Neural progenitor cell (in vitro differentiated cells): Measurements from ENCODE around the gene UBLCP1. TPM values are rescaled to one million over a fixed set of nuclear protein-coding genes. Genes with fewer than 3 reads are reported as not detected.

ENCODE experiments used
- DNase-seq: peaks from one replicate; pipeline ENCODE4 v3.0.0-alpha.2; 2016; ENCODE audit warnings: low spot score
- H2AFZ ChIP-seq: fragments of 200-600 bp; sonication (generic); replicated peaks from 2 replicates; pipeline ENCODE4 v1.6.1; 2016; ENCODE audit warnings: antibody characterized with exemption
- H3F3A ChIP-seq: fragments of 200-600 bp; sonication (generic); 2 replicates; pipeline ENCODE4 v1.6.1; 2016; ENCODE audit warnings: antibody characterized with exemption, low read depth
- H3K27ac ChIP-seq: fragments of 200-600 bp; sonication (generic); 2 replicates; pipeline ENCODE4 v1.5.1; 2016; ENCODE audit warnings: mild to moderate bottlenecking
- H3K27me3 ChIP-seq: fragments of 200-600 bp; sonication (generic); 2 replicates; pipeline ENCODE4 v1.6.1; 2016; ENCODE audit warnings: mild to moderate bottlenecking, moderate library complexity
- H3K36me3 ChIP-seq: fragments of 200-600 bp; sonication (generic); 2 replicates; pipeline ENCODE4 v1.5.1; 2016
- H3K4me1 ChIP-seq: fragments of 200-600 bp; sonication (generic); 2 replicates; pipeline ENCODE4 v1.6.1; 2016; ENCODE audit warnings: mixed run types
- H3K4me2 ChIP-seq: fragments of 200-600 bp; sonication (generic); 2 replicates; pipeline ENCODE4 v1.6.1; 2016
- H3K4me3 ChIP-seq: fragments of 200-600 bp; sonication (generic); 2 replicates; pipeline ENCODE4 v1.5.1; 2016
- H3K79me2 ChIP-seq: fragments of 200-600 bp; sonication (generic); 2 replicates; pipeline ENCODE4 v1.6.1; 2016; ENCODE audit warnings: low read depth
- H3K9ac ChIP-seq: fragments of 200-600 bp; sonication (generic); 2 replicates; pipeline ENCODE4 v1.6.1; 2016
- H3K9me3 ChIP-seq: fragments of 200-600 bp; sonication (generic); 2 replicates; pipeline ENCODE4 v1.5.1; 2016; ENCODE audit warnings: low read depth
- H4K20me1 ChIP-seq: fragments of 200-600 bp; sonication (generic); 2 replicates; pipeline ENCODE4 v1.6.1; 2016; ENCODE audit warnings: low read depth
- H3K27ac Mint-ChIP-seq: 3 replicates; pipeline ENCODE4 v1.8.0; 2021; ENCODE audit warnings: mixed read lengths
- H3K27me3 Mint-ChIP-seq: 2 replicates; pipeline ENCODE4 v1.8.0; 2022; ENCODE audit warnings: low read depth, mild to moderate bottlenecking, inconsistent platforms, moderate library complexity, mixed read lengths; ENCODE audit not compliant: insufficient read depth
- H3K36me3 Mint-ChIP-seq: 3 replicates; pipeline ENCODE4 v1.8.0; 2021; ENCODE audit warnings: mixed read lengths
- H3K4me1 Mint-ChIP-seq: 3 replicates; pipeline ENCODE4 v1.8.0; 2021; ENCODE audit warnings: mixed read lengths
- H3K4me3 Mint-ChIP-seq: 3 replicates; pipeline ENCODE4 v1.8.0; 2021; ENCODE audit warnings: mild to moderate bottlenecking, moderate library complexity, mixed read lengths
- H3K9me3 Mint-ChIP-seq: 3 replicates; pipeline ENCODE4 v1.8.0; 2020; ENCODE audit warnings: mixed read lengths
- CTCF ChIP-seq: fragments of 200-600 bp; sonication (generic); IDR thresholded peaks from 2 replicates; pipeline ENCODE4 v1.5.1; 2017; ENCODE audit warnings: antibody characterized with exemption, mild to moderate bottlenecking
- EZH2 ChIP-seq: fragments of 200-600 bp; sonication (generic); IDR thresholded peaks from 2 replicates; pipeline ENCODE4 v1.6.1; 2017; ENCODE audit warnings: antibody characterized with exemption, mild to moderate bottlenecking, moderate library complexity
- EZH2phosphoT487 ChIP-seq: fragments of 200-600 bp; sonication (generic); IDR thresholded peaks from 2 replicates; pipeline ENCODE4 v1.6.1; 2017; ENCODE audit warnings: antibody characterized with exemption
- total RNA-seq: library from RNA; depleted of rRNA; stranded (reverse); fragments of >200 nt; gene quantifications from 2 replicates; pipeline ENCODE4 v1.2.3, GENCODE V29; 2015; ENCODE audit warnings: low replicate concordance

Gene UBLCP1
- total RNA-seq, 1 donor from 2014 or later: 79.1 TPM

- Histone ChIP-seq H3K79me2 (no peaks in the 10 kb centered on the region), H3K27ac (no peak overlapping the region), H3K4me1 (peaks cover 5% of the 10 kb centered on the region), H2AFZ (peak overlapping the region; percentile 33), H3K9ac (no peak overlapping the region), H4K20me1 (no peaks in the 10 kb centered on the region), H3F3A (no peaks in the 10 kb centered on the region), H3K36me3 (no peaks in the 10 kb centered on the region), H3K27me3 (peaks cover 63% of the 10 kb centered on the region), H3K4me3 (peak overlapping the region; percentile 32), H3K4me2 (peak overlapping the region; percentile 73), H3K9me3 (no peaks in the 10 kb centered on the region)
- DNase-seq: peak; percentile 72
- Mint-ChIP-seq H3K27ac (no peak overlapping the region), H3K36me3 (no peaks in the 10 kb centered on the region), H3K27me3 (peaks cover 27% of the 10 kb centered on the region), H3K9me3 (no peaks in the 10 kb centered on the region), H3K4me3 (no peak overlapping the region), H3K4me1 (peaks cover 3% of the 10 kb centered on the region)
- TF ChIP-seq EZH2phosphoT487 (no peak), EZH2 (peak; percentile 26), CTCF (no peak)
These were observed 47.4 kb downstream of the UBLCP1 start for GRCh38 chr5:159310511-159310910.

GRCh38 chr5:159311063-159311462 lies 48.0 kb downstream of the UBLCP1 start:
- no peak overlapping the region for H2AFZ ChIP-seq

GRCh38 chr5:159313197-159313596 lies 50.1 kb downstream of the UBLCP1 start:
- H3F3A ChIP-seq: no peaks in the 10 kb centered on the region
- DNase-seq: no peak
- no peak overlapping the region for H3K4me2 ChIP-seq
- H3K4me3 ChIP-seq: no peak overlapping the region
- no peaks in the 10 kb centered on the region for H3K79me2 ChIP-seq
- H3K27me3 ChIP-seq: peaks cover 53% of the 10 kb centered on the region
- Mint-ChIP-seq H3K36me3 (no peaks in the 10 kb centered on the region), H3K27ac (no peak overlapping the region), H3K9me3 (no peaks in the 10 kb centered on the region), H3K27me3 (peaks cover 29% of the 10 kb centered on the region), H3K4me1 (peaks cover 3% of the 10 kb centered on the region), H3K4me3 (no peak overlapping the region)
- no peak overlapping the region for H2AFZ ChIP-seq
- H3K9ac ChIP-seq: no peak overlapping the region
- TF ChIP-seq EZH2phosphoT487 (no peak), EZH2 (no peak), CTCF (no peak)
- no peak overlapping the region for H3K27ac ChIP-seq
- peaks cover 5% of the 10 kb centered on the region for H3K4me1 ChIP-seq
- H3K36me3 ChIP-seq: no peaks in the 10 kb centered on the region
- H3K9me3 ChIP-seq: no peaks in the 10 kb centered on the region
- no peaks in the 10 kb centered on the region for H4K20me1 ChIP-seq

More at GRCh38 chr5:159311063-159311462, 48.0 kb downstream of the UBLCP1 start:
- Histone ChIP-seq H3K36me3 (no peaks in the 10 kb centered on the region), H3K4me2 (peak overlapping the region; percentile 73), H4K20me1 (no peaks in the 10 kb centered on the region), H3K4me1 (peaks cover 5% of the 10 kb centered on the region), H3F3A (no peaks in the 10 kb centered on the region), H3K4me3 (peak overlapping the region; percentile 32), H3K79me2 (no peaks in the 10 kb centered on the region), H3K9ac (no peak overlapping the region), H3K27me3 (peaks cover 63% of the 10 kb centered on the region), H3K9me3 (no peaks in the 10 kb centered on the region), H3K27ac (no peak overlapping the region)
- no peak for DNase-seq
- Mint-ChIP-seq H3K4me1 (peaks cover 3% of the 10 kb centered on the region), H3K9me3 (no peaks in the 10 kb centered on the region), H3K27me3 (peaks cover 27% of the 10 kb centered on the region), H3K27ac (no peak overlapping the region), H3K36me3 (no peaks in the 10 kb centered on the region), H3K4me3 (no peak overlapping the region)
- TF ChIP-seq EZH2 (no peak), EZH2phosphoT487 (no peak), CTCF (no peak)
